ENCODE results near the gene DNAH14.
"Not testable (repeated sequence)": the region's sequence is repeated elsewhere in the genome, so short reads cannot be mapped to it uniquely, and the experiment has no call there.

DNAH14 gene

GRCh38 chr1:225347123-225347683 is 417.7 kb downstream of the DNAH14 start:
- DNase-seq (ENCODE audit: low spot score), result no peak

- no peak for DNase-seq (ENCODE audit: low spot score)
These were observed 418.9 kb downstream of the DNAH14 start for GRCh38 chr1:225348400-225348799.

GRCh38 chr1:225349826-225350225 is 420.4 kb downstream of the DNAH14 start:
- no peak for DNase-seq (ENCODE audit: low spot score)

- no peak for DNase-seq (ENCODE audit: low spot score)
These were observed 421.4 kb downstream of the DNAH14 start for GRCh38 chr1:225350872-225351271.

GRCh38 chr1:225354906-225355305 is 425.4 kb downstream of the DNAH14 start:
- DNase-seq (ENCODE audit: low spot score), result no peak

- no peak for DNase-seq (ENCODE audit: low spot score)
These were observed 426.4 kb downstream of the DNAH14 start for GRCh38 chr1:225355863-225356262.

GRCh38 chr1:225360119-225360518 is 430.6 kb downstream of the DNAH14 start:
- no peak for DNase-seq (ENCODE audit: low spot score)

- no peak for DNase-seq (ENCODE audit: low spot score)
These were observed 431.7 kb downstream of the DNAH14 start for GRCh38 chr1:225361176-225361575.

GRCh38 chr1:225362805-225363204 is 433.3 kb downstream of the DNAH14 start:
- DNase-seq (ENCODE audit: low spot score), result no peak

GRCh38 chr1:225364439-225364838 is 435.0 kb downstream of the DNAH14 start:
- DNase-seq (ENCODE audit: low spot score), result no peak

- DNase-seq (ENCODE audit: low spot score), result no peak
These were observed 436.5 kb downstream of the DNAH14 start for GRCh38 chr1:225366018-225366417.

- DNase-seq (ENCODE audit: low spot score), result no peak
These were observed 437.1 kb downstream of the DNAH14 start for GRCh38 chr1:225366552-225366951.

- no peak for DNase-seq (ENCODE audit: low spot score)
These were observed 438.6 kb downstream of the DNAH14 start for GRCh38 chr1:225368036-225368552.

GRCh38 chr1:225371366-225372010 is 442.0 kb downstream of the DNAH14 start:
- no peak for DNase-seq (ENCODE audit: low spot score)

- no peak for DNase-seq (ENCODE audit: low spot score)
These were observed 443.7 kb downstream of the DNAH14 start for GRCh38 chr1:225373155-225373554.

GRCh38 chr1:225374996-225375395 is 445.5 kb downstream of the DNAH14 start:
- no peak for DNase-seq (ENCODE audit: low spot score)

- no peak for DNase-seq (ENCODE audit: low spot score)
These were observed 449.4 kb downstream of the DNAH14 start for GRCh38 chr1:225378880-225379279.

- no peak for DNase-seq (ENCODE audit: low spot score)
These were observed 451.2 kb downstream of the DNAH14 start for GRCh38 chr1:225380691-225381090.

- not testable (repeated sequence) for DNase-seq (ENCODE audit: low spot score)
These were observed 457.4 kb downstream of the DNAH14 start for GRCh38 chr1:225386860-225387259.

GRCh38 chr1:225388372-225388771 is 458.9 kb downstream of the DNAH14 start:
- DNase-seq (ENCODE audit: low spot score), result no peak

- no peak for DNase-seq (ENCODE audit: low spot score)
These were observed 460.4 kb downstream of the DNAH14 start for GRCh38 chr1:225389843-225390242.

- no peak for DNase-seq (ENCODE audit: low spot score)
These were observed 466.9 kb downstream of the DNAH14 start for GRCh38 chr1:225396357-225396756.

GRCh38 chr1:225400968-225401367 is 471.5 kb downstream of the DNAH14 start:
- no peak for DNase-seq (ENCODE audit: low spot score)
